AG04449 (cell line): Measurements from ENCODE around the gene CNR2.

Experiments used
- CTCF ChIA-PET: fragments of 350-600 bp; formaldehyde crosslinking; extraction: SDS; loops from one replicate; lab custom pipeline; 2021; ENCODE audit warnings: antibody characterized with exemption; lab: Yijun Ruan, JAX
- POLR2A ChIA-PET: fragments of 400-600, 350-600 bp; formaldehyde crosslinking; extraction: SDS; loops from one replicate; lab custom pipeline; 2020; ENCODE audit warnings: antibody characterized with exemption, inconsistent platforms; lab: Yijun Ruan, JAX
- DNase-seq: peaks from one replicate; pipeline ENCODE4 v3.0.0-alpha.2; 2010; ENCODE audit warnings: low read depth, low spot score
- H3K4me3 ChIP-seq: 2 replicates; pipeline ENCODE4 v1.5.1; 2011; ENCODE audit warnings: low read depth, mild to moderate bottlenecking, control low read depth, low read length
- TF ChIP-seq, protein P1 (sequence below): IDR thresholded peaks from one replicate; pipeline ENCODE4 v1.5.1; 2011; ENCODE audit warnings: mild to moderate bottlenecking, moderate library complexity, low read length, control low read depth, inconsistent platforms; ENCODE audit not compliant: insufficient read depth; ENCODE audit errors: missing control alignments

Gene CNR2

DNA sequence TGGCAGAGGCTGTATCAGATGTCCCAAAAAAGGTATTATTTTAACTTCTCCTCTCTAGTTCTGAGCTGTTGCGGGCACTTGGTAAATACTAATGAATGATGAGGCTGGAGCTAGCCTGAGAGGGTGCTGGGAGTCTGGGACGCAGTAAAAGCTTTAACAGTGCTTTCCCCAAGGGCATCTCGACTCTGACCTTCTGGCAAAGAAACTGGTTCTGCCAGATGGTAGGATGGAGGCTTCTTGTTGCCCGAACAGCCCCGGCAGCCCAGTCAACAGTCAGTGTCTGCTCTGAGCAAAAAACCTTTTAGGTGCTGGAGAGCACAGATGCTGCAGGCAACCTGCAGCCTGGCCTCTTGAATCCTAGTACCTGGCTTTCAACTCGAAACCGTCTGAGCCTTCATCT is 43.9 kb upstream of the CNR2 start:
- POLR2A ChIA-PET: no interaction called here

DNA sequence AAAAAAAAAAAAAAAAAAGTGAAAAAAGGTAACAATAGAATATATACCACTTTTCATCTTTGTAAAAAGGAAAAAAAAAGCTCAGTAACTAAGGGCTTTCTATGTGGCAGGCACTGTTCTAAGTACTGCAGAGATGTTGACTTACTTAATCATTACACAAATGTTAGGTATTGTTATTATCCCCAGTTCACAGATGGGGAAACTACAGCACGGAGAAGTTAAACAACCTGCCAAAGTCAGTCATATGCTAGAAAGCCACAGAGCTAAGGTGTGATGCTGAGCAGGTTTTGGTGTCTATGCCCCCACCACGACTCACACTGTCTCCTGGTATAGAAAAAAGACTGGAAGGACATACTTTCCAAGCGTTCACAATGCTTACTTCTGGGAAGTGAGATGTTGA is 39.9 kb upstream of the CNR2 start:
- H3K4me3 ChIP-seq: no peak overlapping the region
- TF ChIP-seq, protein P1, sequence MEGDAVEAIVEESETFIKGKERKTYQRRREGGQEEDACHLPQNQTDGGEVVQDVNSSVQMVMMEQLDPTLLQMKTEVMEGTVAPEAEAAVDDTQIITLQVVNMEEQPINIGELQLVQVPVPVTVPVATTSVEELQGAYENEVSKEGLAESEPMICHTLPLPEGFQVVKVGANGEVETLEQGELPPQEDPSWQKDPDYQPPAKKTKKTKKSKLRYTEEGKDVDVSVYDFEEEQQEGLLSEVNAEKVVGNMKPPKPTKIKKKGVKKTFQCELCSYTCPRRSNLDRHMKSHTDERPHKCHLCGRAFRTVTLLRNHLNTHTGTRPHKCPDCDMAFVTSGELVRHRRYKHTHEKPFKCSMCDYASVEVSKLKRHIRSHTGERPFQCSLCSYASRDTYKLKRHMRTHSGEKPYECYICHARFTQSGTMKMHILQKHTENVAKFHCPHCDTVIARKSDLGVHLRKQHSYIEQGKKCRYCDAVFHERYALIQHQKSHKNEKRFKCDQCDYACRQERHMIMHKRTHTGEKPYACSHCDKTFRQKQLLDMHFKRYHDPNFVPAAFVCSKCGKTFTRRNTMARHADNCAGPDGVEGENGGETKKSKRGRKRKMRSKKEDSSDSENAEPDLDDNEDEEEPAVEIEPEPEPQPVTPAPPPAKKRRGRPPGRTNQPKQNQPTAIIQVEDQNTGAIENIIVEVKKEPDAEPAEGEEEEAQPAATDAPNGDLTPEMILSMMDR: no peak
- POLR2A ChIA-PET: no interaction called here
- CTCF ChIA-PET: interaction anchor here (0.7 to 1.0 kb wide), 3 partner anchors 22 to 441 kb away, joined by 3 read pairs; no protein-coding TSS in a partner anchor
- DNase-seq: no peak

More for the DNA sequence above, 43.9 kb upstream of the CNR2 start:
- H3K4me3 ChIP-seq: no peak overlapping the region
- DNase-seq: no peak
- TF ChIP-seq, protein P1: no peak
- CTCF ChIA-PET: interaction anchor here (0.6 to 2.6 kb wide), 3 partner anchors 71 to 193 kb away, joined by 3 to 10 read pairs (median 3); no protein-coding TSS in a partner anchor

DNA sequence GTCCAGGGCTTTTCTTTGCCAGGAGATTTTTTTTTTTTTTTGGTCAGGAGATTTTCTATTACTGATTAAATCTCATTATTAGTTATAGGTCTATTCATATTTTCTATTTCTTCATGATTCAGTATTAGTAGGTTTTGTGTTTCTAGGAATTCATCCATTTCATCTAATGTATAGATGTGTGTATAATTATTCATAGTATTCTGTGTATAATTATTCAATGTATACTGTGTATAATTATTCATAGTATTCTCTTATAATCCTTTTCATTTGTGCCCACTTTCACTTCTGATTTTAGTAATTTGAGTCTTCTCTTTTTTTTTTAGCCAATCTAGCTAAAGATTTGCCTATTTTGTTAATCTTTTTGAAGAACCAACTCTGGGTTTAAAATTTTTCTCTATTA is 34.2 kb upstream of the CNR2 start:
- no peak for DNase-seq
- no peak overlapping the region for H3K4me3 ChIP-seq
- CTCF ChIA-PET: no interaction called here
- TF ChIP-seq, protein P1: no peak
- POLR2A ChIA-PET: no interaction called here

DNA sequence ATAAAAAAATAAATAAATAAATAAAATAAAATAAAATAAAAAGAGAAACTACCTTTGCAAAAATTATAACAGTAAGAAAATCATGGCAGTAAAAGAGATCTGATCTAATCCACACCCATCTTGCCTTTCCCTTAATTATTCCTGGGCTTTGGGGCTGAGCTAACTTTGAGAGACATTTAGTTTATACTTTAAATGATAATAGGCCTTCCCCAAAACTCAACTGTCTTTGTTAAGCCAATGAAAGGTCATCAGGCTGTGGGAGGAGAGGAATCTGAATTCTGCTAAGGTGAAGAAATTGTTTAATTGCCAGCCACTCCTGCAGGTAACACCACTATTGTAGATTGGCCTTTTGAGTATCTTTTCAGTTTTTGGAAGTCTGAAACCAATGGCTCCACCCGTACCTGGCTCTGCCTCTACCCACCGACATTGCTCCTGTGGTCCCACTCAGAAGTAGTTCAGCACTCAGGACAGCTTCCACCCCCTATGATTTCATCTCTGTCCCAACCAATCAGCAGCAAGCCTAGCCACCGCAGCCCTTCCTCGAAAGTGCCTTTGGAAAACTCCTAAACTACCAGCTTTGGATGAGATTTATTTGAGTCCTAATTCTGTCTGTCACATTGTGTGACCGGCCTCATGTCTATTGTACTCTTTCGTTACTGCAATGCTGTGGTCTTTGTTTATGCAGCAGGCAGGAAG is 23.5 kb upstream of the CNR2 start:
- DNase-seq: no peak

DNA sequence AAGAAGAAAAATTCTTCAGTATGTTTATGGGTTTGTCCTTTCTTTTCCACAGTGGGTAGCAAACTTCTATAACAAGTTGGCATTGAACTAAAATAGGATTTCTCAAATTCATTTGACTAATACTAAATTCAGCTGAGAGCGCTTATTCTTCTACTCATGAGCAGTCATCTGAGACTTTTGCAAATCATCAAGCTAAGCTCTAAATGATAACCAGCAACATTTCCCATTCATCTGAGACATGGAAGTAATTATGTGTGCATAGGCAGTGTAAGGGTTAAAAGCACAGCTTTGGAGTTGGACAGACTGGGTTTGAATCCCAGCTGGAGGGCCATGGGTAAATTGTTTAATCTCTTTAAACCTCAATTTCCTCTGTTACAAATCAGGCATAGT is 18.3 kb upstream of the CNR2 start:
- ChIA-PET POLR2A (no interaction called here), CTCF (interaction anchor here (0.7 to 2.5 kb wide), 6 partner anchors 18 to 181 kb away, joined by 3 to 9 read pairs (median 3); partner anchors contain the start of gene MYOM3)
- DNase-seq: no peak
- no peak overlapping the region; the same call in 1 of the 2 replicates for H3K4me3 ChIP-seq
- TF ChIP-seq, protein P1: no peak

More for the DNA sequence above, 23.5 kb upstream of the CNR2 start:
- TF ChIP-seq, protein P1: no peak
- no peak overlapping the region for H3K4me3 ChIP-seq
- CTCF ChIA-PET: no interaction called here
- POLR2A ChIA-PET: no interaction called here

DNA sequence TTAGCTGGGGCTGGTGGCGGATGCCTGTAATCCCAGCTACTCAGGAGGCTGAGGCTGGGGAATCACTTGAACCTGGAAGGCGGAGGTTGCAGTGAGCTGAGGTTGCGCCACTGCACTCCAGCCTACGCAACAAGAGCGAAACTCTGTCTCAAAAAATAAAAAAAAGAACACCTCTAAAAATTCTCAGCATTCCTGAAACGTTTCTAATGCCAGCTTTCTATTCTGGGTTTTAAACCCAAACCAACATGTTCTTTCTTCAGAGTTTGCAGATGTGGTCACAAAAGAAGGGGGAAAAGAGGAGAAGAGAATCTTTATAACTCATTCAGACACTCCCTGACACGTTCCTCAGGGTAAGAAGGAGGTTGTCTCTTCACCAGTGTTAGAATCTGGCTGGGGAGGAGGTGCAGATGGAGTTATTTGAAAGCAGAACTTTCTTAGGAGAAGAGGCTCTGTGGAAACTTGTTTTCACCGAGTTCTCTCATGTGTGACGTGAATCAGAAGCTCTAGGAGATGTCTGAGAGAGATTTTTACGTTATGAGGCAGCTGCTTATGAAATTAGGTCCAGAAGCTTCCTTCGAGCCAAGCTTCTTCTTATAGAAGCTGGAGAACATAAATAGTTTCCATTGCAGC is 17.8 kb upstream of the CNR2 start:
- TF ChIP-seq, protein P1: no peak
- DNase-seq: peak; percentile 67
- peak overlapping the region; percentile 20 for H3K4me3 ChIP-seq
- ChIA-PET CTCF (interaction anchor here (0.7 to 2.5 kb wide), 7 partner anchors 19 to 181 kb away, joined by 3 to 9 read pairs (median 3); partner anchors contain the start of gene MYOM3), POLR2A (interaction anchor here (0.5 to 0.6 kb wide), 2 partner anchors 12 to 43 kb away, joined by 3 to 5 read pairs; no protein-coding TSS in a partner anchor)
